Kasumi-1 (cell line): ENCODE data around the gene TBC1D12.
A peak's percentile ranks its signal among the peaks of the same experiment; 100 is the strongest.

Source experiments
- DNase-seq, 2 experiments: peaks; one replicate each; lab custom pipeline; 2025; lab: John Stamatoyannopoulos, UW

Gene TBC1D12

DNA sequence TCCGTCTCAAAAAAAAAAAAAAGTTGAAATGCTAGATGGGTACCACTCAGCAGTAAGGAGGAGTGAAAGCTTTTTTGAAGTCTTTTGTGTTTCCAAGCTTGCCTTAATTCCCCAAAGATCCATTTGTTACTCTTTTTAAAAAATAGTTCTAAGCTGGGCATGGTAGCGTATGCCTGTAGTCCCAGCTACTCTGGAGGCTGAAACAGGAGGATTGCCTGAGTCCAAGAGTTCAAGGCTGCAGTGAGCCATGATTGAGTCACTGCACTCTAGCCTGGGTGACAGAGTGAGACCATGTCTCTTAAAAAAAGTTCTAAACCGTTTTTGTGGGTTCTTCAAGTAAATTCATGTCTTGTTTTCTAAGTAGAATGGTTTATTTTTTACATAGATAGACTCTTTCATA lies 5.3 kb downstream of the TBC1D12 start:
- DNase-seq: no peak

DNA sequence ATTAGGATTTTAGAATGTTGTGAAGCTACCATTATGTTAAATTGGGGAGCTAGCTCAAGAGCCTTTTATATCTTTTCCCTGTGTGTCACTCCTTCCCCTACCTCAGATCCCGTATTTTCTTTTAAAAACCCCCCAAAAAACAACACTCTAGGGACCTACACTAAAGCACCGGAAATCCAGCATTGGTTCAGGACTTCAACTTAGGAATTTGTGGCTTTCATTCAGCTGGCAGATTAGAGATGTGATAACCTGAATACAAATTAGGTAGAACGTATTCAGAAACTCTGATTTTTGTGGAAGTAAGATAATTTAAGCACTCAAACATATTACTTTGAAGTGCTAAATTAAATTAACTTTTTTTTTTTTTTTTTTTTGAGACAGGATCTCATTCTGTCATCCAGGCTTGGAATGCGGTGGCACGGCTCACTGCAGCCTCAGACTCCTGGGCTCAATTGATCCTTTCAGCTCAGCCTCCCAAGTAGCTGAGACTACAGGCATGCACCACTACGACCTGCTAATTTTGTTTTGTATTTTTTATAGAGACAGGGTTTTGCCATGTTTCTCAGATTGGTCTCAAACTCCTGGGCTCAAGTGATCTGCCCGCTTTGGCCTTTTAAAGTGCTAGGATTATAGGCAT lies 6.8 kb downstream of the TBC1D12 start:
- DNase-seq: no peak

DNA sequence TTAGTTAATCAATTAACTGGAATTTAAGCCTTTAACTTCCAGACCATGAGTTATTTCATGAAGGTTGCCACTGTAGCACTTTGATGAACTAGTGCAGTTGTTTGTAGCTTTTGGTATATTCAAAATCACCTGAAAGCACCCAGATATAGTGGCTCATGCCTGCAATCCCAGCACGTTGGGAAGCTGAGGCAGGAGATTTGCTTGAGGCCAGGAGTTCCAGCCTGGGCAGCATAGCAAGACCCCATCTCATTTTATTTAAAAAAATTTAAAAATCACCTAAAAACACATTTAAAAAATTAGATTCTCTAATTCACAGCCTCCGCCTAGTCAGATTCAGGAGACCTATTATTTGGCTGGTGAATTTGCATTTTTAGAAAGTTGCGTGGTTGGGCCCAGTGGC lies 9.0 kb downstream of the TBC1D12 start:
- DNase-seq: no peak

DNA sequence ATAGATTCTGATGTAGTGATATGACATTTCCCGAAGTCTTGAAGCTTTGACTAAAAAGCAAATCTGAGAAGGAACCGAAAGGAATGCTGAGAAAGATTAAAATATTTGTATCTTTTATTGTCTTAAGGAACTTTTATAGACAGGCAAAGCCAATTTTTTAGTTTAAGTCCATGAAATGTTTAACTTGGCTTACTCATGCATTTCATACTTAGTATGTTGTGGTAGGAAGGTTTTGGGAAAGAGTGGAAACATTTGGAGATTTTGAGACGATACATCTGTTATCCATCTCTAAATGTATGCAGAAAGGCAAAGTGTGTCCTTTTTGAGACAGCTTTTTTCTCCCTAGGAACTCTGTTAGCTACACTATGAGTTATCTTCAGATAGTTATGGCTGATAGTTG lies 10.1 kb downstream of the TBC1D12 start:
- DNase-seq: no peak

DNA sequence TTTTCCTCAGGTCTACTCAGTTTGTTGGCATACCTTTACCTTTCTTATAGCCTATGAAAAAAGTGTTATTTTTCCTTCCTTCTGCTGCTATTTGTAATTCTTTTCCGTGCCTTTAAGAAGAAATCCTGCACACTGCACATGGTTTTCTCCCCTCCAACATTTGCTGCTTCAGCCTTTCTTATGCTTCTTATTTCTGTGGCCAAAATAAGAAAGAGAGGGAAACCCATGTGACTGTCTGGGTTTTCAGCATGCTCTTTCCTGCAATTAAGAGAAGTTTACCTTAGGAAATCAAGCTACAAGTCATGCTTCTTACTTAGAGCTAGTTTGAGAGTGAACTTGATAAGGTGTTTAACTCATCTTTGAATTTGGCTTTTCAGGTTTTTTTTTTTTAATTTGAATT lies 11.0 kb downstream of the TBC1D12 start:
- DNase-seq: no peak

DNA sequence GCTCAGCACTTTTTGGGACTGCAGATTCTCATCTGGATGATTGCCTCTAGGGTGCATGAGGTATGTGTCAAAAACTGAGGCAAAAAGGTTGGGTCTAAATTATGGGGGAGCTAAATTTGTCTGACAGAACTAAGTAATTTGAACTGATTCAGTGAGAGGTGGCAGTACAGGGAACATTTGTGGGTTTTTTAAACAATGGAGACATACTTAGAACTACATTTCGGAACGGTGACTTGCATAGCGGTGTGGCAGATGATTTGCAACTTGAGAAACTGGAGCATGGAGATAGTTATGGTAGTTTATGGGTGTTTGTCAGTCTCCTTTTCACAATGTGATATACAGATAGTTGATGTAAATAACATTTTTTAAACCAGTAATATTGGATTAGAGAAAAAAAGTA lies 14.6 kb downstream of the TBC1D12 start:
- DNase-seq: no peak

DNA sequence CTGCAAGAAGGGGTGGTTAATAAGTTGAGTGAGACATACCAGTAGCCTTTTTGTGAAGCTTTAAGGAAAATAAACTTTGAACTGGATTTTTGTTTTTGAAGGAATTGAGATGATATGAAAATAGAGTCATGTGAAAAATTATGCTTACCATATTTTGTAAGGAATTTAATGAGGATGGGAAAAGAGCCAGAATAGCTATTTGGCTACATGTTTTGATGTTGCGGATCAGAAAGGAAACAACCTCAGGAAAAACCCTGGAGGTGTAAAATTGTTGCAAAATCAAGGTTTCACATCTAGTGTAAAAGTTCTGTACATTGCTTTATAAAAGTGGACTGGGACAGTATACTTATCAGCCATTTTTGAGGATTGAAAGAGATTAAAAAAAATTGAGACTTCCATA lies 15.0 kb downstream of the TBC1D12 start:
- no peak for DNase-seq

DNA sequence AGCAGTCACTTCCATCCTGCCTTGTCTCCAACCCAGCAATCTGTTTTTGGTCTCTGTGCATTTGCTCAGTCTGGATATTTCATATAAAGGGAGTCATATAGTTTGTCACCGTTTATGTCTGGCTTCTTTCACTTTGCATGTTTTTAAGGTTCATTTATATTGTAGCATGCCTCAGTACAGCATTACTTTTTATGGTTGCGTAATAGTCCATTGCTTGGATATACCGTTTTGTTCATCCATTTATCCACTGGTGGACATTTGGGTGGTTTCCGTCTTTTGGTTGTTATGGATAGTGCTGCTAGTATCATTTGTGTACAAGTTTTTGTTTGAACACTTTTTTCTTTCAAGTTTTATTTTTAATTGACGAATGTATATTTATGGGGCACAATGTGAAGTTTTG lies 18.2 kb downstream of the TBC1D12 start:
- DNase-seq: no peak

DNA sequence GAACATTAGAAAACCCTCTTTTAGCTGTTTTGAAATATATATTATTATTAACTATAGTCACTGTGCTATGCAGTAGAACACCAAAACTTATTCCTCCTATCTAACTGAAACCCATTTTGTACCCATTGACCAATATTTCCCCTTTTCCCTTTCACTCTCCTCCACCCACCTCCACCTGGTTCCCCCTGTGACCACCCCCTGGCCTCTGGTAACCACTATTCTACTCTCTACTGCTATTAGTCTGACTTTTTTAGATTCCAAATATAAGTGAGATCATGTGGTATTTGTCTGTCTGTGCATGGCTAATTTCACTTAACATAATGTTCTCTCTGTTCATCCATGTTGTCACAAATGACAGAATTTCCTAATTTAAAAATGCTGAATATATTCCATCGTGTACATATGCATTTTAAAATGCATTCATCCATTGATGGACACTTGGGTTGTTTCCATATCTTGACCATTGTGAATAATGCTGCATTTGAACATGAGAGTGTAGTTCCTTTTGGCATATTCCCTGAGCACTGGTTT lies 18.7 kb downstream of the TBC1D12 start:
- DNase-seq: no peak

DNA sequence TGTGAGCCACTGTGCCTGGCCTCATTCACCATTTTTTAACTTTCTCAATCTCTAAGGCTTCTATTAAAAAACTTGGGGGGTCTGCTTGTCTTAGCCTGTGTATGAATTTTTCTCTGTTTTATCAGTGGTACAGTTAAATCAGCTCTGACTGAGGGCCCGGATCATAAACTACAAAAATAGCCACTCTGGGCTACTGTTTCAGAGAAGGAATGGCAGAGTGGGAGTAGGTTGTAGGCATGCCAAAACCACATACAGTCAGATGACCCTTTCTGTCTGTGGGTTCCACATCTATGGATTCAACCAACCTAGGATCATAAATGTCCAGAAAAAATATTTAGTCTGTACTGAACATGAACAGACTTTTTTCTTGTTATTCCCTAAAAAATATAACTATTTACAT lies 21.3 kb downstream of the TBC1D12 start:
- no peak for DNase-seq

DNA sequence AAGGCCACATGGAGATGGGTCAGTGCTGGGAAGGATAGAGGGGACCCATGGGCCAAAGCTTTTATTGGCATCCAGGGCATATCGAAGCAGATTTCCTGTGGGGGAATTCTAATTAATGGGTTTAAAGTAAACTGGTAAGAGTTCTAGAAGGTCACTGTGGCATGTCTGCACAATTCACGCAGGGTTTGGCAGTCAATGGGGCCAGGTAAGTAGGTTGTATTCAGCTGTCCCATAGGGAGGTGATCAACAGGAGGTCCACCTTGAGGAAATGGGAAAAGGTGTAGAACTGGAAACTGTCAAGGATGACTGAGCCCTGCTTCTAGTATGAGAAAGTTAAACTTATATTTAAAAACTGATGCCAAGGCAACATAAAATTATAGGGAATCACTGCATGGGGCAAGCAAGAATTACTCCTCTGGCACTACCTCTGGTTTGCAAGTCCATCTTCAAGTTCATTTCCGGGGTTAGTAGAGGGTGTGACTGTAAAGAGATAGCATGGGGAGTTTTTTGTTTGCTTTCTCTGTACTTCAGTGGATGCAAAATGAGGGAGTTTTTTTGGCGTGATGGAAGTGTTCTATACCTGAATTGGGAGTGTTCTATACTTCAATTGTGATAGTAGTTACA lies 22.5 kb downstream of the TBC1D12 start:
- DNase-seq: no peak

DNA sequence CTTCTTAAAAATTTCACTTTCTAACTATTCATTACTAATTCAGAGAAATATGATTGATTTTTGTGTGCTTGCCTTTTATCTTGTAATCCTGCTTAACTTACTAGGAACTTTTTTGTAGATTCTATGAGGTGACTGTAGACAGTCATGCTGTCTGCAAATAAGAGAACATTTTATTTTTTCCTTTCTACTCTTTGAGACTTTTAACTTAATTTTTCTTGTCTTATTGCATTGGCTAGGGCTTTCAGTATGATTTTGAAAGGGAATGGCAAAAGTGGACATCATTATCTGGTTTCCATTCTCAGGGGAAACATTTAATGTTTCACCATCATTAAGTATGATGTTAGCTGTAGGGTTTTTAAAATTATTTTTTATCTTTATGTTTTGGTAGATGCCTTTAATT lies 23.6 kb downstream of the TBC1D12 start:
- no peak for DNase-seq

DNA sequence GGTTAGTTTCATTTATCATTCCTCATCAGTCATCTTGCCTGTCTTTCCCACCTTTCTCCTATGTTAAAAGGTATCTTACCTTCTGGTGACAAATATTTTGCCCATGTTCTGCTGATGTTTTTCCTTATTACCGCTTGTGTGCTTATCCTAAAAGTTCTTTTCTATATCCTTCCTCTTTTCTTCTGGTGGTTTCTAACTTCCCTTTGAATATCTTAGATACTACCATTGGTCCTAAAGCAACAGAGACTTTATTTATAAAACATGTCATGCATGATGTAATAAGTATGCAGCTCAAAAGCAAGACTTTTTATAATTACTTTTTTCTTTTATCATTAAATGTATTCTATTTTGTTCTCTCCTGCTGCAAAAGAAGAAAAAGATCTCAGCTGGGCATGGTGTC lies 24.8 kb downstream of the TBC1D12 start:
- DNase-seq: peak; percentile 73 to 86

DNA sequence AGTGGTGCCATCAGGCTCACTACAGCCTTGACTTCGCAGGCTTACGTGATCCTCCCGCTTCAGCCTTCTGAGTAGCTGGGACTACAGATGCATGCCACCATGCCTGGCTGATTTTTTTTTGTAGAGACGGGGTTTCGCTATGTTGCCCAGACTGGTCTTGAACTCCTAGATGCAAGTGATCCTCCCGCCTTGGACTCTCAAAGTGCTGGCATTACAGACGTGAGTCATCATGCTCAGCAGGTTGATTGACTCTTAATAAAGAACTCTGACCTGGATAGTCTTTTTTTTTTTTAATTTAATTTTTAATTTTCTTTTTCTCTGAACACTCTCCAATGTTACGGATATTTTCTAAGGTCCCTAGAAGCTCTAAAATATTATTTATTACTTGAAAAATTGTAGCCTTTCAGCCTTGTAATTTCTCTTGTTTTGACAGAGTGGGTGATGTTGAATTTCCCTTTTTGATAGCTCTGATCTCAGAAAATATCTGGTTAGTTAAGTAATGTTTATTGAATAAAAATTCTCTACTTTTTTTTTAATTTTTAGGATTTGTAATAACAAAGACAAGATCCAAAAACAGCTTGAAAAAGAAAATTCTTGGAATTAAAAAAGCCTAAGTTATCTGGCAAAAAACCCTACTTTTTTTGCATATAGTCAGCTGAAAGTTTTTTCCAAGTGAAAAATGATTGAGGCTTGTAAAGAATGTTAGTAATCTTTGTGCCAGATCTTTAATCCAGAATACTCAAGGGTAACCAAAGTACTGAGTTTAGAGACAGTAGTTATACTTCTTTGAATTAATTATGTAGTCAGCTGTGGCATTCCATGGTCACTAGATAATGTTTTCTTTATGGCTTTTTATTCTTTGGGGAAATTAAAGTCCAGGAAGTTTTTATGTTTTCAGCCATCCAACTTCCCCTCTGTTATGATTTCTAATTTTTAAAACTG lies 26.7 kb downstream of the TBC1D12 start:
- no peak for DNase-seq

DNA sequence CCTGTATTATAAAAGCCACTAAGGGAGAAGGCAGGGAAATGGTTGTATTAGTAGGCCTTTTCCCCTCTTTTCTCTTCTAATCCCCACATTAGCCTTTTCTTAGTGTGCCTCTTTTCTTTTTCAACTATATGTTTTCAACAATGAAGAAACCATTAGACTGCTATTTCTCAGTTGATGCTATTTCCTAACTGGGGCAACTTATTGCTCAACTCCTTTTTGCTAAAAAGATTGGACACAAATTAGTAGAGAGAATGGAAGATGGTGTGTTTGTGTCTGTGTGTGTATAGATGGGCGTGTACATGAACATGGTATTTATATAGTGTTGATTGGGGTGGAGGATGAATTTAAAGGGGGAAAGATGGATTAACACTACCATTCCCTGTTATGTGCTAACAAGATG lies 28.4 kb downstream of the TBC1D12 start:
- DNase-seq: no peak

DNA sequence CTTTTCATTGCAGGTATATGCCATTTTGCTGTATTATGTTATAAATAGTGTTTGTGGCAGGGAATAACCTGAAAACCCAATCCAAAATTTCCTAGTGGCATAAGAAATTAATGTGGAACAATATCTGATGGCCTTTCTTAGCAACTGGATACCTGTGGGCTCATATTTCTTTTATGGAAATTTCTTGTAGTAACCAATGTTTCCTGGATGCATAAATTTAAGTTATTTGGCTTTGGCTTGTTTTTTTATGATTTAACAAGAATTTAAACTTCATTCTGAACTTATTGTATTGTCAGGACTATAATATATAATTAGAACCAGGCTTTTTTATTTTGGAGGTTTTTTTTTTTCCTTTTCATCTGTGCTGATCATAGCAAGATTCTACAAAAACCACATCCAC lies 30.1 kb downstream of the TBC1D12 start:
- no peak for DNase-seq

DNA sequence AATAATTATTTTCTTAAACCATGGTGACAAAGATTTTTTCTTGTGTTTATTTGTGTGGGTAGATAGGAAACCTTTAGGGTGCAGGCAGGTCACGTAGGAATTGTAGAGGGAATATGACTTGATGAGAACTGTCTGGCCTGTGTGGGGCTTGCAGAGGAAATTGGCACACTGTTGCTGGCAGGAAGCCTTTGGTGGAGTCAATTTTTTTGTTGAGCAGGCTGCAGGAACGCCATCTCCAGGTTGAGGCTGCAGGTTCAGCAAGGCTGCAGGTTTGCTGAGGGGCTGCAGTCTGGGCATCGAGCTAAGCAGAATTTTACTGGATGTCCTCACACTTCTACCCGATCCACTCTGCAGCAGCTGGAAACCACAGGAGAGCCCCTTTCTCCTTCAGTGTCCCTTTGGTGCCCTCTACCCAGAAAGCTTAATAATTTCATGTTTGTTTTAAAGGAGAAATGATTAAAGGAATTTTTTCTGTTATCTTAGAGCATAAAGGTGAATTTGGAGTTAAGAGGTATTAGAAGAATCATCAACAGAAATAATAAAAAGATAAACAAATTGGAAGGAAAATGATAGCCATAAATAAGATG lies 37.0 kb downstream of the TBC1D12 start:
- DNase-seq: peak; percentile 35 to 36

DNA sequence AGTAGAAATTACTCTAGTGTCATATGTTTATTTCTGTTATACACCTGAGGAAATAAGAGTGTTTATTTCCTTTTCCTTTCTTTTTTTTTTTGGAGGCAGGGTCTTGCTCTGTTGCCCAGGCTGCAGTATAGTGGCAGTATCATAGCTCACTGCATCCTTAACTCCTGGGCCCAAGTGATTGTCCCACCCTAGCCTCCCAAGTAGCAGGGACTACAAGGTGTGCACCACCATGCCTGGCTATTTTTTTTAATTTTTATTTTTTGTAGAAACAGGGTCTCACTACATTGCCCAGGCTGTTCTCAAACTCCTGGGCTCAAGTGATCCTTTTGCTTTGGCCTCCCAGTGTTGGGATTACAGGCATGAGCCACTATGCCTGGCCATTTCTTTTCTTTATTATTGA lies 37.8 kb downstream of the TBC1D12 start:
- DNase-seq: no peak

DNA sequence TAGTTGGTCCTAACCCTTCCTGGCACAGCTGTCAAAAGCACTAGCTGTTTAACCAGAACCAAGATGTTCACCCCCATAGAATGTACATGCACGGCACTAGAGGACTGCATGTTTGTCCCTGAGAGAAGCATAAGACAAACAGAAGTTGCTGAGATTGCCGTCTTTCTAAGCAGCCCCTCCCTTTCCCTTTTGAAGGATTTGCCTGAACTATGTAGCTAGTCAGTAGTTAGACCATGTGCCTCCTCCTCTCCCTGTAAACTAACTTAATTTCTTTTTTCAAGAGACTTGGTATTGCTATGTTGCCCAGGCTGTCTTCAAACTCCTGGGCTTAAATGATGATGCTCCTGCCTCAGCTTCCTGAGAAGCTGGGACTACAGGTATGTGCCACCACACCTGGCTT lies 40.7 kb downstream of the TBC1D12 start:
- DNase-seq: no peak

DNA sequence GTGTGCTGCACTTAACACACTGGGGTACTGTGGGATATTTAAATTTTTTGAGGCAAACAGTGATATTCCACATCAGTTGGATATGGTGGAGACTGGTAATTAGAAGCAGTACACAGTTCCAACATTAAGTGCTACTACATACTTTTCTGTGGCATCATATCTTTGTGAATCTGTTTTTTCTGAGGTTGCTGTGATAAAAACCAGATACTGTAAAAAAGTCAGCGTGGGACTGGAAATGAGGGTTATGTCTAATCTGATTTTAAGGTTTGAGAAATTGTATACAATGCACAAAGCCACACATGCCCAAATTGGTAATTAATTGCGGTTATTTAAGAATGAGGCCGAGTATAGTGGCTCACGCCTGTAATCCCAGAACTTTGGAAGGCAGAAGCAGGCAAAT lies 41.2 kb downstream of the TBC1D12 start:
- no peak for DNase-seq

DNA sequence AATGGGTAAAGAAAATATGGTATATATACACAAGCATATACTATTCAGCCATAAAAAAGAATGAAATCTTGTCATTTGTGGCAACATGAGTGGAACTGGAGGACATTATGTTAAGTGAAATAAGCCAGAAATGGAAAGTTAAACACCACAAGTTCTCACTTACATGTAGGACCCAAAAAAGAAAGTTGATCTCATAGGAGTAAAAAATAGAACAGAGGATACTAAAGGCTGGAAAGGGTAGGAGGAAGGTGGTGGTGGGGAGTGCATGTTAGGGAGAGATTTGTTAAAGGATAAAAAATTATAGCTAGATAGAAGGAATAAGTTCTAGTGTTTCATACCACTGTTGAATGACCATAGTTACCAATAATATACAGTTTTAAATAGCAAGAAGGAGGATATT lies 48.4 kb downstream of the TBC1D12 start:
- DNase-seq: no peak

DNA sequence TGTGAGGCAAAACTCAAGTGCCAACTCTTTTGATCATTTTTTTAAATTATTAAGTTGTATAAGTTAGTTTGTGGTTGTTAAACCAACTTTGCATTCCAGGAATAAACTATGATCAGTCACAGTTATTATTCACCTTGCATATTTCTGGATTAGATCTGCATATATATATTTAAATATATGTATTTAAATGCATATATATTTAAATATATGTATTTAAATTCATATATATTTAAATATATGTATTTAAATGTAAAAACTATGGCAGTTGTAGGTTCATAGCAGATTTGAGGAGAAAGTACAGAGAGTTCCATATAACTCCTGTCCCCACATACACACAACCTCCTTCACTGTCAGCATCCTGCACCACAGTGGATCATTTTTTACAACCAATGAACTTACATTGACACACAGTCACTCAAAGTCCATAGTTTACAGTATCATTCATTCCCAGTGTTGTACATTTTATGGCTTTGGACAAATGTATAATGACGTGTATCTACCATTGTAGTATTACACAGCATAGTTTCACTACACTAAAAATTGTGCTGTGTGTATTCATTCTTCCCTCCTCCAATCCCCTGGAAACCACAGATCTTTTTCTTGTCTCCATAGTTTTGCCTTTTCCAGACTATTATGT lies 49.7 kb downstream of the TBC1D12 start:
- no peak for DNase-seq
